ENCODE measurements around the gene EVI2B. TPM values are rescaled to one million over a fixed set of nuclear protein-coding genes. Genes with fewer than 3 reads are reported as not detected.
"Not testable (repeated sequence)": the region's sequence is repeated elsewhere in the genome, so short reads cannot be mapped to it uniquely, and the experiment has no call there.

EVI2B gene
- not detected in 2 replicates for total RNA-seq

GRCh38 chr17:31313982-31314781 lies at the start of gene EVI2B:
Gene EVI2B, minus strand, starts transcription at chr17:31314054. Its CDS starts 8,445 bp downstream, at chr17:31305609.
- no peaks in the 10 kb centered on the region for H3K27me3 ChIP-seq (ENCODE audit: control insufficient read depth, insufficient read depth, low read length)
- H3K36me3 ChIP-seq (ENCODE audit: control insufficient read depth, insufficient read depth, low read length): no peaks in the 10 kb centered on the region
- no peak within 1 kb of the TSS for H3K4me3 ChIP-seq (ENCODE audit: low read depth, low read length)
- TF ChIP-seq CTCF (IDR thresholded peaks at IDR 0.05; ENCODE audit: insufficient read depth, low read length, poor library complexity, severe bottlenecking): no peak
- DNase-seq (ENCODE audit: low read depth): no peak

- no peaks in the 10 kb centered on the region for H3K36me3 ChIP-seq (ENCODE audit: control insufficient read depth, insufficient read depth, low read length)
- H3K4me3 ChIP-seq (ENCODE audit: low read depth, low read length): no peak overlapping the region
- H3K27me3 ChIP-seq (ENCODE audit: control insufficient read depth, insufficient read depth, low read length): no peaks in the 10 kb centered on the region
- TF ChIP-seq CTCF (IDR thresholded peaks at IDR 0.05; ENCODE audit: insufficient read depth, low read length, poor library complexity, severe bottlenecking): no peak
- no peak for DNase-seq (ENCODE audit: low read depth)
Observed at GRCh38 chr17:31357839-31358394, 44.1 kb upstream of the EVI2B start.

- no peak for TF ChIP-seq CTCF (IDR thresholded peaks at IDR 0.05; ENCODE audit: insufficient read depth, low read length, poor library complexity, severe bottlenecking)
- Histone ChIP-seq H3K36me3 (ENCODE audit: control insufficient read depth, insufficient read depth, low read length) (no peaks in the 10 kb centered on the region), H3K27me3 (ENCODE audit: control insufficient read depth, insufficient read depth, low read length) (no peaks in the 10 kb centered on the region), H3K4me3 (ENCODE audit: low read depth, low read length) (no peak overlapping the region)
- DNase-seq (ENCODE audit: low read depth): no peak
Observed at GRCh38 chr17:31357091-31357490, 43.2 kb upstream of the EVI2B start.

- Histone ChIP-seq H3K36me3 (ENCODE audit: control insufficient read depth, insufficient read depth, low read length) (no peaks in the 10 kb centered on the region), H3K4me3 (ENCODE audit: low read depth, low read length) (no peak overlapping the region), H3K27me3 (ENCODE audit: control insufficient read depth, insufficient read depth, low read length) (no peaks in the 10 kb centered on the region)
- TF ChIP-seq CTCF (IDR thresholded peaks at IDR 0.05; ENCODE audit: insufficient read depth, low read length, poor library complexity, severe bottlenecking): no peak
- no peak for DNase-seq (ENCODE audit: low read depth)
Observed at GRCh38 chr17:31355935-31356334, 42.1 kb upstream of the EVI2B start.

GRCh38 chr17:31349454-31349853 lies 35.6 kb upstream of the EVI2B start:
- no peaks in the 10 kb centered on the region for H3K36me3 ChIP-seq (ENCODE audit: control insufficient read depth, insufficient read depth, low read length)
- H3K27me3 ChIP-seq (ENCODE audit: control insufficient read depth, insufficient read depth, low read length): no peaks in the 10 kb centered on the region
- no peak for TF ChIP-seq CTCF (IDR thresholded peaks at IDR 0.05; ENCODE audit: insufficient read depth, low read length, poor library complexity, severe bottlenecking)
- no peak for DNase-seq (ENCODE audit: low read depth)
- H3K4me3 ChIP-seq (ENCODE audit: low read depth, low read length): no peak overlapping the region

- not testable (repeated sequence) for DNase-seq (ENCODE audit: low read depth); H3K4me3 ChIP-seq (ENCODE audit: low read depth, low read length); H3K36me3 ChIP-seq (ENCODE audit: control insufficient read depth, insufficient read depth, low read length); H3K27me3 ChIP-seq (ENCODE audit: control insufficient read depth, insufficient read depth, low read length)
Observed at GRCh38 chr17:31345191-31345747, 31.4 kb upstream of the EVI2B start.
